Natural killer cell (primary cell): ENCODE data around the gene PMM2. TPM values are rescaled to one million over a fixed set of nuclear protein-coding genes. Genes with fewer than 3 reads are reported as not detected.

Experiments
- ATAC-seq, 3 donors: fragments of 150-1000 bp in 2 of 3; fragments of 200-7000 bp in 1 of 3; cut with Tn5 transposase; 1 replicate in 1 of 3; 2 replicates in 2 of 3; pipeline ENCODE4 v1.10.0; 2021; ENCODE audit warnings: mild to moderate bottlenecking in 2 of 3, moderate library complexity in 2 of 3
- DNase-seq, 2 donors: peaks; one replicate each; pipeline versions ENCODE4 v3.0.0 to v3.0.0-alpha.2; 2013 to 2021; ENCODE audit warnings: mixed read lengths in 1 of 2
- H3K27ac ChIP-seq: one replicate; pipeline ENCODE4 v1.5.1; 2013; ENCODE audit warnings: mild to moderate bottlenecking, low read length
- H3K27me3 ChIP-seq: one replicate; pipeline ENCODE4 v1.6.1; 2013; ENCODE audit warnings: low read length; ENCODE audit not compliant: control insufficient read depth, insufficient read depth
- H3K36me3 ChIP-seq: one replicate; pipeline ENCODE4 v1.6.1; 2013; ENCODE audit warnings: low read length; ENCODE audit not compliant: control insufficient read depth, insufficient read depth
- H3K4me1 ChIP-seq: one replicate; pipeline ENCODE4 v1.6.1; 2013; ENCODE audit warnings: low read length; ENCODE audit not compliant: control insufficient read depth, insufficient read depth
- H3K4me3 ChIP-seq: one replicate; pipeline ENCODE4 v1.5.1; 2013; ENCODE audit warnings: low read length
- H3K9me3 ChIP-seq: one replicate; pipeline ENCODE4 v1.6.1; 2013; ENCODE audit warnings: low read length; ENCODE audit not compliant: control insufficient read depth, insufficient read depth
- H3K27ac Mint-ChIP-seq, 2 donors: one replicate each; pipeline ENCODE4 v1.8.0; 2022; ENCODE audit warnings: mild to moderate bottlenecking in 2 of 2, mixed read lengths in 2 of 2, moderate library complexity in 1 of 2
- H3K27me3 Mint-ChIP-seq, 2 donors: one replicate each; pipeline ENCODE4 v1.8.0; 2022; ENCODE audit warnings: low read depth in 2 of 2, mixed read lengths in 2 of 2
- H3K36me3 Mint-ChIP-seq: one replicate; pipeline ENCODE4 v1.8.0; 2022; ENCODE audit warnings: mixed read lengths
- H3K4me1 Mint-ChIP-seq, 2 donors: one replicate each; pipeline ENCODE4 v1.8.0; 2022; ENCODE audit warnings: mixed read lengths in 2 of 2
- H3K4me3 Mint-ChIP-seq: one replicate; pipeline ENCODE4 v1.8.0; 2022; ENCODE audit warnings: mild to moderate bottlenecking, moderate library complexity, mixed read lengths
- H3K9me3 Mint-ChIP-seq, 2 donors: one replicate each; pipeline ENCODE4 v1.8.0; 2022; ENCODE audit warnings: mixed read lengths in 2 of 2
- CTCF ChIP-seq: fragments of 200-600 bp; IDR thresholded peaks from one replicate; pipeline ENCODE4 v1.8.0; 2022; ENCODE audit warnings: antibody characterized with exemption
- WGBS: methylation state at CpG from one replicate; pipeline ENCODE4 v1.1.7; 2013; ENCODE audit warnings: missing lambda C conversion rate; ENCODE audit not compliant: insufficient coverage; 5-methylcytosine and 5-hydroxymethylcytosine counted together
- intact Hi-C: fragments of 100-400 bp; cut with micrococcal nuclease; formaldehyde crosslinking; loops from one replicate; pipeline ENCODE4 v1.14.2; 2022
- total RNA-seq, 4 donors: library from RNA; stranded (reverse); fragments of 120-200 nt in 1 of 4; gene quantifications; one replicate each; pipeline versions ENCODE4 v1.2.3 to v1.2.4, GENCODE V29; 2013 to 2022

The PMM2 gene
- total RNA-seq, 3 donors from 2014 or later (not counting 1 experiment from before 2014, with no cell fraction given): 33.4 to 37.6 (median 36.4) TPM

GRCh38 chr16:8859913-8860881, 62.6 kb downstream of the PMM2 start:
- TF ChIP-seq CTCF: no peak
- ATAC-seq (no peak), DNase-seq (no peak)
- Histone ChIP-seq H3K9me3 (no peaks in the 10 kb centered on the region), H3K4me3 (no peak overlapping the region), H3K4me1 (peaks cover 9% of the 10 kb centered on the region), H3K27ac (no peak overlapping the region), H3K36me3 (peaks cover 20% of the 10 kb centered on the region), H3K27me3 (no peaks in the 10 kb centered on the region)
- Mint-ChIP-seq H3K27ac (peak overlapping the region in 1 of 2 donors; percentile 33), H3K27me3 (no peaks in the 10 kb centered on the region), H3K4me3 (no peak overlapping the region), H3K36me3 (no peaks in the 10 kb centered on the region), H3K4me1 (peaks cover 24 to 41% of the 10 kb centered on the region in 2 donors), H3K9me3 (no peaks in the 10 kb centered on the region)
- 87% methylated on average over 24 of the region's 25 CpGs for WGBS
- intact Hi-C loops: no loop called here

- Histone ChIP-seq H3K27ac (no peak overlapping the region), H3K27me3 (no peaks in the 10 kb centered on the region), H3K4me3 (no peak overlapping the region), H3K36me3 (peaks cover 11% of the 10 kb centered on the region), H3K4me1 (peaks cover 19% of the 10 kb centered on the region), H3K9me3 (no peaks in the 10 kb centered on the region)
- WGBS: 89% methylated on average over 14 of the region's 14 CpGs
- Mint-ChIP-seq H3K4me1 (peaks cover 32 to 52% of the 10 kb centered on the region in 2 donors), H3K27me3 (no peaks in the 10 kb centered on the region), H3K36me3 (no peaks in the 10 kb centered on the region), H3K4me3 (no peak overlapping the region), H3K9me3 (no peaks in the 10 kb centered on the region), H3K27ac (peak overlapping the region; percentile 29 to 75)
- no peak for ATAC-seq
- no peak for DNase-seq
- no peak for TF ChIP-seq CTCF
- intact Hi-C loops: no loop called here
Measured at GRCh38 chr16:8861563-8862308, 64.1 kb downstream of the PMM2 start.

- H3K9me3 Mint-ChIP-seq: no peaks in the 10 kb centered on the region
- WGBS: 80% methylated on average over 14 of the region's 14 CpGs
Measured at GRCh38 chr16:8862309-8863130, 64.9 kb downstream of the PMM2 start.

More at GRCh38 chr16:8862309-8863130, 64.9 kb downstream of the PMM2 start:
- no peaks in the 10 kb centered on the region for H3K27me3 Mint-ChIP-seq
- no peak overlapping the region for H3K4me3 Mint-ChIP-seq
- H3K27ac ChIP-seq: no peak overlapping the region
- H3K27ac Mint-ChIP-seq: peak overlapping the region; percentile 29 to 75
- no peak overlapping the region for H3K4me3 ChIP-seq
- peaks cover 27% of the 10 kb centered on the region for H3K4me1 ChIP-seq
- peaks cover 38 to 59% of the 10 kb centered on the region in 2 donors for H3K4me1 Mint-ChIP-seq
- H3K36me3 Mint-ChIP-seq: no peaks in the 10 kb centered on the region
- no peaks in the 10 kb centered on the region for H3K9me3 ChIP-seq
- no peak for TF ChIP-seq CTCF
- DNase-seq: no peak
- no peak for ATAC-seq
- H3K27me3 ChIP-seq: no peaks in the 10 kb centered on the region
- intact Hi-C loops: no loop called here
- peaks cover 10% of the 10 kb centered on the region for H3K36me3 ChIP-seq
